ENCODE measurements around the gene TRMT6. TPM values are rescaled to one million over a fixed set of nuclear protein-coding genes. Genes with fewer than 3 reads are reported as not detected.

Gene TRMT6
- total RNA-seq, 1 experiment from 2014 or later: 35.5 TPM

DNA sequence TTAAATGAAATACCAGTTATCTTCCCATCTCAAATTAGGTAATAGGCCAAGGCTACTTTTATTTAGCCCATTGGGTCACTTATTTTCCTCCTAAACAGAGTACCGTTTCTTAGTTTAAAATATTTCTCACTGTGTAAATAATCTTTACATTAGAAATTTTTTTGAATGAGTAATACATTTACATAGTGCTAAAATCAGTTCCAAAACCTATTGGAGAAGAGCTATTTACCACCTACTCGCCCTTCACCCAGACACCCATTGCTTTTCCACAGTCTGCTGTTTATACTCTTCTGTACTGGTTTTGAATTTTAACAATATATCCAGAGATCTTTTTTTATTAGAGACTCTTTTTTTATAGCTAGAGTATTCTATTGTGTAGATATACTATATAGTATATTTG lies 37.0 kb upstream of the TRMT6 start:
- H3K4me1 Mint-ChIP-seq (ENCODE audit: low read depth, unreplicated experiment): no peaks in the 10 kb centered on the region
- ChIA-PET CTCF (no interaction called here), POLR2A (no interaction called here)
- Histone ChIP-seq H3K4me1 (peaks cover 13% of the 10 kb centered on the region), H3K9me3 (no peaks in the 10 kb centered on the region), H3K27me3 (replicated peaks; ENCODE audit: control insufficient read depth, insufficient read depth, low read length) (no peaks in the 10 kb centered on the region), H3K4me3 (ENCODE audit: low read depth, low read length) (no peak overlapping the region), H3K36me3 (ENCODE audit: control insufficient read depth, insufficient read depth, low read length) (no peaks in the 10 kb centered on the region; the same call in 1 of the 2 replicates)
- no peak overlapping the region for H3K4me3 Mint-ChIP-seq (ENCODE audit: unreplicated experiment)
- no peak overlapping the region for H3K27ac Mint-ChIP-seq (ENCODE audit: unreplicated experiment)
- intact Hi-C loops (cut with micrococcal nuclease; ENCODE audit: unreplicated experiment): no loop called here
- TF ChIP-seq, protein P1, sequence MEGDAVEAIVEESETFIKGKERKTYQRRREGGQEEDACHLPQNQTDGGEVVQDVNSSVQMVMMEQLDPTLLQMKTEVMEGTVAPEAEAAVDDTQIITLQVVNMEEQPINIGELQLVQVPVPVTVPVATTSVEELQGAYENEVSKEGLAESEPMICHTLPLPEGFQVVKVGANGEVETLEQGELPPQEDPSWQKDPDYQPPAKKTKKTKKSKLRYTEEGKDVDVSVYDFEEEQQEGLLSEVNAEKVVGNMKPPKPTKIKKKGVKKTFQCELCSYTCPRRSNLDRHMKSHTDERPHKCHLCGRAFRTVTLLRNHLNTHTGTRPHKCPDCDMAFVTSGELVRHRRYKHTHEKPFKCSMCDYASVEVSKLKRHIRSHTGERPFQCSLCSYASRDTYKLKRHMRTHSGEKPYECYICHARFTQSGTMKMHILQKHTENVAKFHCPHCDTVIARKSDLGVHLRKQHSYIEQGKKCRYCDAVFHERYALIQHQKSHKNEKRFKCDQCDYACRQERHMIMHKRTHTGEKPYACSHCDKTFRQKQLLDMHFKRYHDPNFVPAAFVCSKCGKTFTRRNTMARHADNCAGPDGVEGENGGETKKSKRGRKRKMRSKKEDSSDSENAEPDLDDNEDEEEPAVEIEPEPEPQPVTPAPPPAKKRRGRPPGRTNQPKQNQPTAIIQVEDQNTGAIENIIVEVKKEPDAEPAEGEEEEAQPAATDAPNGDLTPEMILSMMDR (IDR thresholded peaks at IDR 0.05; ENCODE audit: insufficient read depth in 1 of 2, low read depth in 1 of 2, low read length in 1 of 2, severe bottlenecking in 1 of 2, unreplicated experiment in 1 of 2): no peak
- no TSS peak for BruUV-seq (replicated peaks)
- H3K36me3 Mint-ChIP-seq (ENCODE audit: insufficient read depth, unreplicated experiment): peaks cover 55% of the 10 kb centered on the region
- H3K27me3 Mint-ChIP-seq (ENCODE audit: insufficient read depth, unreplicated experiment): no peaks in the 10 kb centered on the region
- H3K9me3 Mint-ChIP-seq (ENCODE audit: unreplicated experiment): no peaks in the 10 kb centered on the region
- DNase-seq: no peak

DNA sequence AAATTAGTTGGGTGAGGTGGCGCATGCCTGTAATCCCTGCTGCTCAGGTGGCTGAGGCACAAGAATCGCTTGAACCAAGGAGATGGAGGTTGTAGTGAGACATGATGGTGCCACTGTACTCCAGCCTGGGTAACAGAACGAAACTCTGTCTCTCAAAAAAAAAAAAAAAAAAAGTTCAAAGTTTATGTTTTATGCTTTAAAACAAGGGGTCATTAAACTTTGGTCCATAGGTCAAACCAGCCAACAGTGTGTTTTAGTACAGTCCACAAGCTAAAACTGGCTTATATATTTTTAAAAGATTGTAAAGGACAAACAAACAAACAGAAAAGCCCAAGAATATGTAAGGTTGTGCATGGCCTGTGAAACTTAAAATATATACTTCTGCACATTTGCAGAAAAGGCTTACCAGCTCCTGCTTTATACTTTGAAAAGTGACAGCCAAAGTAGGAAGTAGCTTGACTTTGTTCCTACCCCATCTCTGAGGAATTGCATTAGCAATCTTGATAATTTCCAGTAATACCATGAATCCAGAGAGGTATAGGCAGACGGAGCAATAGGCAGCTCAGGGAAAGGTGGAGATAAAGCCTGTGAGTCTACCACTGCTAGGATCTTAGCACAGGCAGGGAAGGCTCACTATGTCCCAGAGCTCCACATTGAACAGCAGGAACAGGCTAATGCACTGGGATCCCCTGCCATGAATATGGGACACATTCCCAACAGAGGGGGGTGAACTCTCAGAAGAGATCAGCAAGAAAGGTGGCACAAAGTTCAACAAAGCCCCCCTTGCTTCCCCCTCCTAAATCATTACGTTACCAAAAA lies 30.6 kb upstream of the TRMT6 start:
- H3K4me3 ChIP-seq (ENCODE audit: low read depth, low read length): no peak overlapping the region
- BruUV-seq (replicated peaks): no TSS peak
- H3K4me1 ChIP-seq: no peaks in the 10 kb centered on the region; the same call in 1 of the 2 replicates
- CTCF ChIA-PET: interaction anchor here (1.2 kb wide), 1 partner anchor 424 kb away, joined by 3 read pairs; no protein-coding TSS in a partner anchor
- peaks cover 57% of the 10 kb centered on the region for H3K36me3 Mint-ChIP-seq (ENCODE audit: insufficient read depth, unreplicated experiment)
- peaks cover 3% of the 10 kb centered on the region for H3K36me3 ChIP-seq (ENCODE audit: control insufficient read depth, insufficient read depth, low read length)
- H3K4me1 Mint-ChIP-seq (ENCODE audit: low read depth, unreplicated experiment): peaks cover 14% of the 10 kb centered on the region
- intact Hi-C loops (cut with micrococcal nuclease; ENCODE audit: unreplicated experiment): no loop called here
- no peaks in the 10 kb centered on the region for H3K27me3 Mint-ChIP-seq (ENCODE audit: insufficient read depth, unreplicated experiment)
- no peak overlapping the region for H3K27ac Mint-ChIP-seq (ENCODE audit: unreplicated experiment)
- POLR2A ChIA-PET: no interaction called here
- no peaks in the 10 kb centered on the region for H3K9me3 ChIP-seq
- no peaks in the 10 kb centered on the region for H3K9me3 Mint-ChIP-seq (ENCODE audit: unreplicated experiment)
- TF ChIP-seq, protein P1 (IDR thresholded peaks at IDR 0.05; ENCODE audit: insufficient read depth in 1 of 2, low read depth in 1 of 2, low read length in 1 of 2, severe bottlenecking in 1 of 2, unreplicated experiment in 1 of 2): no peak
- DNase-seq: no peak
- H3K4me3 Mint-ChIP-seq (ENCODE audit: unreplicated experiment): no peak overlapping the region
- H3K27me3 ChIP-seq (replicated peaks; ENCODE audit: control insufficient read depth, insufficient read depth, low read length): no peaks in the 10 kb centered on the region

DNA sequence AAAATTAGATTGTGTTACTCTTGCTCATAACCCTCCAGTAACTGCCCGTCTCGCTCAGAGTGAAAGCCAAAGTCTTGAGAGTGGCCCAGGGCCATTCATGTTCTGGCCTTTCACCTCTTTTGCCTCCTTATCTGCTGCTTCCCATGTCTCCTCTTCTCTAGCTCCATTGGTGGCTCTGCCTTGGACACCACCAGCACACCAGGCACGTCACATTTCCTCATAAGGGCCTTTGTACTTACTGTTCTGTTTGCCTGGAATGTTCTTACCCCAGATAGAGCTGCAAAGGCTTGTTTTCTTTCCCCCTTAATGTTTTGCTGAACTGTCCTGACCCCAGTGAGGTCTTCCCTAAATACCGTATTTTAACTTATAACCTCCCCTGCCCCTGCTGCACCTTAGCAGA lies 29.5 kb upstream of the TRMT6 start:
- ChIA-PET CTCF (no interaction called here), POLR2A (no interaction called here)
- H3K4me3 Mint-ChIP-seq (ENCODE audit: unreplicated experiment): no peak overlapping the region
- peaks cover 14% of the 10 kb centered on the region for H3K4me1 Mint-ChIP-seq (ENCODE audit: low read depth, unreplicated experiment)
- Histone ChIP-seq H3K4me1 (no peaks in the 10 kb centered on the region; the same call in 1 of the 2 replicates), H3K36me3 (ENCODE audit: control insufficient read depth, insufficient read depth, low read length) (peaks cover 3% of the 10 kb centered on the region), H3K9me3 (no peaks in the 10 kb centered on the region), H3K4me3 (ENCODE audit: low read depth, low read length) (no peak overlapping the region), H3K27me3 (replicated peaks; ENCODE audit: control insufficient read depth, insufficient read depth, low read length) (no peaks in the 10 kb centered on the region)
- intact Hi-C loops (cut with micrococcal nuclease; ENCODE audit: unreplicated experiment): no loop called here
- no peak for DNase-seq
- TF ChIP-seq, protein P1 (IDR thresholded peaks at IDR 0.05; ENCODE audit: insufficient read depth in 1 of 2, low read depth in 1 of 2, low read length in 1 of 2, severe bottlenecking in 1 of 2, unreplicated experiment in 1 of 2): no peak
- peaks cover 60% of the 10 kb centered on the region for H3K36me3 Mint-ChIP-seq (ENCODE audit: insufficient read depth, unreplicated experiment)
- no peak overlapping the region for H3K27ac Mint-ChIP-seq (ENCODE audit: unreplicated experiment)
- no peaks in the 10 kb centered on the region for H3K9me3 Mint-ChIP-seq (ENCODE audit: unreplicated experiment)
- BruUV-seq (replicated peaks): no TSS peak
- no peaks in the 10 kb centered on the region for H3K27me3 Mint-ChIP-seq (ENCODE audit: insufficient read depth, unreplicated experiment)

Data from Caco-2 (cell line).